ENCODE results near the gene PLCB4. TPM values are rescaled to one million over a fixed set of nuclear protein-coding genes. Genes with fewer than 3 reads are reported as not detected.
"Not testable (repeated sequence)": the region's sequence is repeated elsewhere in the genome, so short reads cannot be mapped to it uniquely, and the experiment has no call there.

The PLCB4 gene
- total RNA-seq, 1 donor from 2014 or later = not detected

DNA sequence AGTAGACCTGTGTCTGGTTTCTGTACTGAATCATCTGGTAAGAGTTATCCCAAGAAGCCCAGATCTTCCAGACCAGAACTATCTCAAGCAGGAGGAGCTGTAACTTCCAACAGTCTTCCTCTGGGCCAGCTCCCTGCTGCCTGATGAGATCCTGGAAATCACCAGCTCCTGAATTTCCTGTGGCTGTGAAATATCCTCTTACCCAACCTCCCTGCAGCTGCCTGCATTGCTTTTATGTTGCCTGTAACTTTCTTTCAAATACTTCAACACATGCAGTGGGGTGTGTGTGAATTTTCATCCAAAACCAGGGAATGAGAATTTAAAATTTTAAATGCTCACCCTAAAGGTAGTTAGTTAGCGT lies 285.0 kb downstream of the PLCB4 start:
- intact Hi-C loops (cut with micrococcal nuclease) = no loop called here

DNA sequence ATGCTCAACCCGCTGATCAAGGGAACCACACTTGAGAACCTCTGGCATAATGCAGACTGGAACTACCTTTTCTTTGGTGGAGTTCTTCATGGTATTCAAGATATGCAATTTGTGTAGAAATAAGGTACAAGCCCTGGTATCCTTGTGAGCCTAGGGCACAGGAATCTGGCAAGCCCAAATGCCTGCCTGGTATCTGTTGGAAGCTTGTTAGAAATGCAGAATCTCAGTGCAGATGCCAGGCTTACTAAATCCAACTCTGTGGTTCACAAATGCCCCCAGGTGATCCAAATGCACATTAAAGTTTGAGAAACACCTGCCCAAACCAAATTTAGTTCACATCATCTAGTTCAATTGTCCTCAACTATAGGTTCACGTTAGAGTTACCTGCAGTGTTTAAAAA lies 285.7 kb downstream of the PLCB4 start:
- intact Hi-C loops (cut with micrococcal nuclease) = no loop called here

DNA sequence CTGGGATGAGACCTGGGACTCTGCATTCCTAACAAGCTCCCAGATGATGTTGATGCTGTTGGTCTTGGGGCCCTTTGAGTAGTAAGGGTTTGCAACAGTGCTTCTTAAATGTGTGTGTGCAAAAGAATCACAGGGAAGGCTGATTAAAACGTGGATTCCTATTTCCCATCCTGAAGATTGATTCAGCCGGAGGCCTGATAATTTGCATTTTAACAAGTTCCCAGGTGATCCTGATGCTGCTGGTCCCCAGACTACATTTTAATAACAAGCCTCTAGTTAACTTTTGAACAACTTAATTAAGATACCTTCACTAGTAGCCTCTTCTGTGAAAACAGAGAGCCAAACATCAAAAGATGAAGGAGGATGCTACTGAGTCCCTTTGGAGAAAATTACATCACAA lies 289.1 kb downstream of the PLCB4 start:
- intact Hi-C loops (cut with micrococcal nuclease) = no loop called here

DNA sequence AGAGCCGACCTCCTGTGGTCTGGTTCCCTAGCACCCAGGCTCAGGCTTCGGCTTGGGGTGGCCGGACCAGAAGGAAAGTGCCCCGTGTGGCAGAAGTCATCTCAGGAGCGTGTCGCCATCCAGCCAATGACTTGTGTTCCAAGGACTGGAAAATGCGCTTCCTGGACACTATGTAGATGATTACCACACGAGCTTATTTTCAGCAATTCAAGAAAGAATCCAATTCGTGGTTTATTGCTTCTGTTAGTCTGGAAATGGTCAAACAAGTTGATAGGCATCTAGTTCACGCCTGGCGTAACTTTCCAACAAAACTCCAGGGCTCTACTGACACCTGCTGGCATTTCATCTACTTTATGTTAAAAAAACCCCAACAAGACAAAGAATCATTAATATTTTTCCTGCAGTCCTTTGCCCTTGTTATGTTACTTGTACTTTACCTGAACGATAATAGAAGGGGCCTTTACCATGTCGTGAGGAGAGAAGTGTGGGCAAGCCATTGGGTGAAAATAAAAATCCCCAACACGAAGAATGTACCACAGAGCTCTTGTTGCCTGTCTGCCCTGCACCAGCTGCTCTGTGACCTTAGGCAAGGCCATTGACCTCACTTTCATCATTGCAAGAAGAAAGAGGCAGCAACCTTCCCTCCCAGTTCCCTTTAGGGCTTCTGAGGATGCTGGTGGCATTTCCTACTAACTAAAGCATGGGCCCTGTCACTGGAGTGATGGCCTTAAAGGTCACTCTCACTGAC lies 290.8 kb downstream of the PLCB4 start:
- intact Hi-C loops (cut with micrococcal nuclease) = no loop called here

DNA sequence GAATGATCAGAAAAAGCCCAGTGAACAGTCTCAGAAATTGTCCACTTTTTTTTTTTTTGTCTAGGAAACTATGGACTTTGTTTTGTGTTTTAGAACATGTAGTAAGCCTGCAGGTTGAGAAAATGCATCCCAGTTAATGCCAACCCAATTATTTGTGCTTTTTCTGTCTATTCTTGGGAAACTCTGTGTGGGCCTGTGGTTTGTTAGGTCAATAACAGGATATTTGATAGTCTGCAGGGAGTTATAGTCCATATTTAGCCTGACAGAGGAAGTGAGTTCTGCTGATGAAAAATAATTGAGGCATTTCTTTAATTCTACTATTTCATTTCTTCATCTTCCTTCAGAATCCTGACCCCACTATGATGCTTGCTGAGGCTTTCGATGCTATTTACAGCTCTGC lies 291.5 kb downstream of the PLCB4 start:
- intact Hi-C loops (cut with micrococcal nuclease) = no loop called here

DNA sequence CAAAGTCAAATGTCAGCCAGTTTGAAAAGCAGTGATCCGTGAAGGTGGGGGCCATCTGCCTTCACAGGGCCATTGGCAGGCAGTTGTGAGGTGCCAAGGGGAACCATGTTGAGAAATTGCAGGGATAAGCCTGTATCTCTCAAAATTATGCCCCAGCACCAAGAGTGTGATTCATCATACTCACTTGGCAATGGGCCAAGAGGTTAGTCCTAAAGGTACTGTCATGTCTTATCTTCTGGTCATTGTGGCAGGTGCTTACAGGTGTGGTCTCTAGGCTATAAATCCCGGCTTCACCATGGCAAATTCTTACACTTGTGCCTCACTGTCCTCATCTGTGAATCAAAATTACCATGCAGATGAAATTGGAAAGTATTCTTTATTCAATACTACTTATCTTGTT lies 294.8 kb downstream of the PLCB4 start:
- intact Hi-C loops (cut with micrococcal nuclease) = no loop called here

DNA sequence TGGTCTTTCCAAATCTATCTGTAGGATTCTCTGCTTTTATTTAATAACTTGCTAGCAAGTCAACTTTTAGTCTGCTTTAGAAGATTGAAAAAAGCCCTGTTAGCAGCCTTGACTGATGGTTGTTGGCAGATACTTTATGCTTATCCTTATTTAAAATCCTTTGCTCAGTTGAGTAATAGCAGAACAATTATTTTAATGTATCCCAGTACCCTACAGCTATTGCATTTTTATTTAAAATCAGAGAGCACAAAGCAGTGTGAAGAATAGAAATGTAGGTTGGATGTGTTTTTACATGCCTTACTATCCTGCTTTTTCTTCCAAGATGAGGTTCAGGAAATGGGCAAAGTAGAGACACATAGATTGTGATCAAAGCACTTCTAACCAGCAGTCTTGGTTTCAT lies 298.4 kb downstream of the PLCB4 start:
- intact Hi-C loops (cut with micrococcal nuclease) = no loop called here

DNA sequence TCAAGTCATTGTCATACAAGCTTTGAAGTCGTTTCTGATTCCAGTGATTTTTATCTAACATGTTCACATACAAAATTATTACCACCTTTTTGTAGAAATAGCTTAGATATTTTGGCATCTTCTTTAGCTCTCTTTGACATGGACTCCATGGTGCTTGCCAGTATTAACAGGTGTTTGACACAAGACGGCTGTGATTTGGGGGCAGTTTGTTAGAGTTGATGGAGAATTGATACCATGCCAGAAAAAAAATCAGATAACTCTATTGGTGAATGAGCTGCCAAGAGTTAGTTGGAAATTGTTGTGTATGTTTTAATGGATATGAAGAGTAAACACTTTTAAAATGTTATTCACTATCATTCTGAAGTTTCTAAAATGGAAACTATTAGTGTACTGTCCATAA lies 298.9 kb downstream of the PLCB4 start:
- intact Hi-C loops (cut with micrococcal nuclease) = no loop called here

DNA sequence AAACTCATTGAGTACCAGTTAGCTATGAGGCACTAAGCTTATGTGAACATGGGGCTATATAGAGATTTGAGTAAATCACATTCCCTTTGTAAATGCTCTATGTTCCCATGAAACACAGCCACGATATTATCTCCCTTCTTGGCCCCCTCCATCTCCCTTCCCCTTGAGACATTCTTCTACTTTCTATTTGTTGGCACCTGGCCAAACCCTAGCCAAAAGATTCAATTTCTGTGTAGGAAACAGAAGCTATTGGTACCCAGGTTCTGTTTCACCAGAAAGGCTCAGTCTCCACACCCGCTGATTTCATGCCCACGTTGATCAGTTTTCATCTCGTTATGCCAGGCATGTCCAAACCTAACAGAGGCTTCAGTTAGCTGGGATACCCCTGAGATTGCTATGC lies 300.0 kb downstream of the PLCB4 start:
- intact Hi-C loops (cut with micrococcal nuclease) = no loop called here

DNA sequence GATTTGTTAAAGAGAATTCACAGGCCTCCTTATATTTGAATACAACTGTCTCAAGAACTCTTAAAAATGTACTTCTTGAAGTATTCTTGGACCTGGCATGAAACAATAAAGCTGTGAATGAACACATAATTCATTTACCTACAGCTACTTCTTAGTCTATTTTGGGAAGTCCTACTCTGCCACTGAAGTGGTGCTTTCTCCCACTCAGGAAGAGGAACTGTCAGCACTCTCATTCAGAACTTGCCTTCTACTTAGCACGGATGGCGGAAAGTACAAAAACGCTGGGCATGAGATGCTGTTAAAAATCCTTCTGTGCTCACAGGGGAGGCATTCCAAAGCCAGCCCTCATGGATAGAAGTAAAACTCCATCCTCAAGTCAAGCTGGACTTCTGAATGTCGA lies 300.7 kb downstream of the PLCB4 start:
- intact Hi-C loops (cut with micrococcal nuclease) = no loop called here

DNA sequence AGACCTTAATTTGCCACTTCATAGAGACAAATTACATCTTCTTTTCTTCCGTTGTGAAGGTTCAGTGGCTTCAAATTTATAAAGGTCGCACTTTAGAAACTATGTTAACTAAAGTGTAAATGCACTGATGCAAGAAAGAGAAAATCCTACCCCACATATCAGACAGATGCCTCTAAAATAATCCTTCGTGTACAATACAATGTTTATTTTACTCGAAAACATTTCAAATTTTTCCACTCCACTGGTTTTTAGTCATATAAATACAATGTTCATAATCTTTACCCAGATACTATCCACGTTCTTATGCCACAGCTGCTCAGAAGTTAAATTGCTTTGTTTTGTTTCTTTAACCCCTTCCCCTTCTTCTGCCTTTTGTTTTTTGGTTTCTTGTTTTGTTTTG lies 305.2 kb downstream of the PLCB4 start:
- intact Hi-C loops (cut with micrococcal nuclease) = no loop called here

DNA sequence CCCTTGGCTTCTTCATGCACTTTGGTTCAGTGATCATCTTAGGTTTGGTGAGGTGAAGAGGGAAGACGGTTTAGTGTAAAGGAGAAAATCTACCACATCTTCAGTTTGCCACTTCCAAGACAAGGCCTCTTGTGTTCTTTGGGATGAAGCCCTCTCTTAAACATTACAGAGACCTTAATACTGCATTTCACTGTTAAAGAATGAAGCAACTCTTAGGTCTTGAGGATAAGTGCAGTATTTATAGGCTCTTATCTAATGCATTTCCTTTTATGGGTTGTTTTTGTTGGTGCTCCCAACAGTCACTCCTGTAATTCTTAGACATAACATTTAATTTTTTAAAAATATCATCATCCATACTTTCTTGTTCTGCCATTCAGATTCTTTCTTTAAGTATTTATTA lies 305.6 kb downstream of the PLCB4 start:
- intact Hi-C loops (cut with micrococcal nuclease) = no loop called here

DNA sequence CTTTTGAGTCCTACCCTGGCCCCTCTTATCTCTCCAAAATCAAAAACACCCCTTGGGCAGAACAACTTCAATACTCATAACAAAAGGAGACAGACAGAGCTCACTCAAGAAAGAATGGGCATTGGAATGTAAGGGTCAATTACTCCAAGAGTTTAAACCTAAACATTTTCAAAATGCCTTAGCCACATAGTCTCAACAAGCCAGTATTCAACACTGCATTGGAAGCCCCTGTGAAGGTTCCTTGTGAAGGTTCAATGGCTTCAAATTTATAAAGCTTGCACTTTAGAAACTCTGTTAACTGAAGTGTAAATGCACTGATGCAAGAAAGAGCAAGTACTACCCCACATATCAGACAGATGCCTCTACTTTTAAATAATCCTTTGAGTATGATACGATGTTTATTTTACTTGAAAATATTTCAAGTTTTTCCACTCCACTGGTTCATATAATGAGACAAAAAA lies 306.4 kb downstream of the PLCB4 start:
- intact Hi-C loops (cut with micrococcal nuclease) = no loop called here

DNA sequence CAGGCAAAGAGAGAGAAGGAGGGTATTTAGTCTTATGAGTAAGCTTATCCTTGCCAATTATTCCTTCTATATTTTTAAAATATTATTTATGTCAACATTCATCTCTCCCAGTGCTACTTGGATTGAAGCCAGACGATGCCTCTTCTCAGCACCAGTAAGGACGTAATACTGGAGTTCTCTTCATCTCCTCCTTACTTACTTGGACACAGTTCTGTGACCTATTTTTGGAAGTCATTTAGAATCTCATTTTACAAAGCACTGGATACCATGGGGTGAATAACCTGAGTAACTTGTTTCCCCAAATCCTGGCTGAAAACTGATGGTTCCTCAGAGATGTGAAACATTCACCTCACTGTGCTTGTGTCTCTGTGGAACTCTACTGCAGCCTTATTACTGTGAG lies 308.1 kb downstream of the PLCB4 start:
- intact Hi-C loops (cut with micrococcal nuclease) = no loop called here

DNA sequence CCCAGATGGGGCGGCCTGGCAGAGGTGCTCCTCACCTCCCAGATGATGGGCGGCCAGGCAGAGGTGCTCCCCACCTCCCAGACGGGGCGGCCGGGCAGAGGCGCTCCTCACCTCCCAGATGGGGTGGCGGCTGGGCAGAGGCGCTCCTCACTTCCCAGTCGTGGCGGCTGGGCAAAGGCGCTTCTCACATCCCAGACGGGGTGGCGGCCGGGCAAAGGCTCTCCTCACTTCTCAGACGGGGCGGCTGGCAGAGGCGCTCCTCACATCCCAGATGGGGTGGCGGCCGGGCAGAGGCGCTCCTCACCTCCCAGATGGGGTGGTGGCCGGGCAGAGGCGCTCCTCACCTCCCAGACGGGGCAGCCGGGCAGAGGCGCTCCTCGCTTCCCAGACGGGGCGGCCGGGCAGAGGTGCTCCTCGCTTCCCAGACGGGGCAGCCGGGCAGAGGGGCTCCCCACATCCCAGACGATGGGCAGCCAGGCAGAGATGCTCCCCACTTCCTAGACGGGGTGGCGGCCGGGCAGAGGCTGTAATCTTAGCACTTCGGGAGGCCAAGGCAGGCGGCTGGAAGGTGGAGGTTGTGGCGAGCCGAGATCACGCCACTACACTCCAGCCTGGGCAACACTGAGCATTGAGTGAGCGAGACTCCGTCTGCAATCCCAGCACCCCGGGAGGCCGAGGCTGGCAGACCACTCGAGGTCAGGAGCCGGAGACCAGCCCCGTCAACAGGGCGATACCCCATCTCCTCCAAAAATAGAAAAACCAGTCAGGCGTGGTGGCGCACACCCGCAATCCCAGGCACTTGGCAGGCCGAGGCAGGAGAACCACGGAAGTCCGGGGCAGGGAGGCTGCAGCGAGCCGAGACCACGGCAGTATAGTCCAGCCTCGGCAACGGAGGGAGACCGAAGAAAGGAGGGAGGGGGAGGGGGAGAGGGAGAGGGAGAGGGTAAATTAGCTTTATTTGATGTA lies 316.7 kb downstream of the PLCB4 start:
- intact Hi-C loops (cut with micrococcal nuclease) = not testable (repeated sequence)

DNA sequence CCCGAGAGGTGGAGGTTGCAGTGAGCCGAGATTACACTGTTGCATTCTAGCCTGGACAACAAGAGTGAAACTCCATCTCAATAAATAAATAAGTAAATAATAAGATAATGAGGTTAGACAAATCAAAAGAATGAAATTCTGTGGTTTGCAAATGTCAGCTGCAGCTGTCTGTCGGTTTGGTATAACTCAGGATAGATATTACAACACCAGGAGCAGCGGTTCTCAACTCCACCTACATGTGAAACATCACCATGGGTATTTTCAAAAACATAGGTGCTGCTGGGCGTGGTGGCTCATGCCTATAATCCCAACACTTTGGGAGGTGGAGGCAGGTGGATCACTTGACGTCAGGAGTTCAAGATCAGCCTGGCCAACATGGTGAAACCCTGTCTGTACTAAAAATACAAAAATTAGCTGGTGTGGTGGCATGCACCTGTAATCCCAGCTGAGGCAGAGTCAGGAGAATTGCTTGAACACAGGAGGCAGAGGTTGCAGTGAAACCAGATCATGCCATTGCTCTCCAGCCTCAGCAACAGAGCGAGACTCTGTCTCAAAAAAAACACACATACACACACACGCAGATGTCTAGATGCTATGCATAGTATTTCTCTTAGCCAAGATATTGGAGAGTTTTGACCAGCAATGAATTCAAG lies 319.4 kb downstream of the PLCB4 start:
- intact Hi-C loops (cut with micrococcal nuclease) = no loop called here

DNA sequence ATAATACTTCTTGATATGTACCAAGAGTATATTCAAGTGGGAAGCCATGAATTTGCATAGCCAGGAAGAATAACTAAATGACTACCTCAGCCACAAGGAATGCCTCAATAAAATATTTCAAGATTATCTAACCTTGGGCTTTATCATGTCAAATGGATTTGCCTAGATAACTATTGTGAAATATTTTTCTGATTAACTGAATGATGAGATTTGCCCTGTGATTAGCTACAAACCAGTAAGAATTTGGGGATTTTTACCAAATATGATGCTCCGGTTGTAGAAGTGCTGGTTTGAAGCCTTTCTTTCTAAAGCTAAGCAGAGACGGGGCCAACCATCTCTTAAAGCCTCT lies 319.9 kb downstream of the PLCB4 start:
- intact Hi-C loops (cut with micrococcal nuclease) = no loop called here

DNA sequence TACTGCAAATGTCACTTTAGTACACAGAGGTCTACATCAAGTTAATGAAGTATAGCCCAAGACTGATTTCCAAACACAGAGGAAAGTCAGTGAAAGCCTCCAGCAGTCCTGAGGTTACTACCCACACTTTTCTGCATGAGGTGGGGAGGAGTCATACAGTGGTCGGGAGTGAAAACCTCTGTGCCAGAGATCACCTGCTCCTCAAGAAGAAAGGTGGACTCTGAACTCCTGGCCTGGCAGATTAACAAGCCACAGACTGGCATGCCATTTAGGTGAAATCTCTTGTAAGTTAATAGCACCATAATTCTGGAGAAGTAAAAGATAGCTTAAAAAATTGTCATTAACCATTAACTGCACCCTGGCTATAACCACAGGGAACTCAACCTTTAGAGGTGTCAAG lies 320.5 kb downstream of the PLCB4 start:
- intact Hi-C loops (cut with micrococcal nuclease) = no loop called here

DNA sequence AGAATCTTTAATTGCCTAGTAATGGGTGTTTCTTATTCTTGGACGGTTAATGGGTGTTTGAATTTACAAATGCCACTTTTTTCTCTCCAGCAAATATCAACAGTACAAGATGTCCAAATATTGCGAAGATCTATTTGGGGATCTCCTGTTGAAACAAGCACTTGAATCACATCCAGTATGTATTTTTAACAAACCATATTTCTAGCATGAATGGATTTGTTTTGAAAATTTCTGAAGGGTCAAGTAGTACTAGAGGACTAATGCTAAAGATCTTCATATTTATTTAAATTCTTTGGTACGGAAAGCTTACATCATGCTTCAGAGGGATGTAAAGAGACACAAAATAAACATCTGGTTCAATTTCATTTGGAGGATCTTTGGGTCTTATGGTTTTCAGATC lies 321.6 kb downstream of the PLCB4 start:
- intact Hi-C loops (cut with micrococcal nuclease) = no loop called here

DNA sequence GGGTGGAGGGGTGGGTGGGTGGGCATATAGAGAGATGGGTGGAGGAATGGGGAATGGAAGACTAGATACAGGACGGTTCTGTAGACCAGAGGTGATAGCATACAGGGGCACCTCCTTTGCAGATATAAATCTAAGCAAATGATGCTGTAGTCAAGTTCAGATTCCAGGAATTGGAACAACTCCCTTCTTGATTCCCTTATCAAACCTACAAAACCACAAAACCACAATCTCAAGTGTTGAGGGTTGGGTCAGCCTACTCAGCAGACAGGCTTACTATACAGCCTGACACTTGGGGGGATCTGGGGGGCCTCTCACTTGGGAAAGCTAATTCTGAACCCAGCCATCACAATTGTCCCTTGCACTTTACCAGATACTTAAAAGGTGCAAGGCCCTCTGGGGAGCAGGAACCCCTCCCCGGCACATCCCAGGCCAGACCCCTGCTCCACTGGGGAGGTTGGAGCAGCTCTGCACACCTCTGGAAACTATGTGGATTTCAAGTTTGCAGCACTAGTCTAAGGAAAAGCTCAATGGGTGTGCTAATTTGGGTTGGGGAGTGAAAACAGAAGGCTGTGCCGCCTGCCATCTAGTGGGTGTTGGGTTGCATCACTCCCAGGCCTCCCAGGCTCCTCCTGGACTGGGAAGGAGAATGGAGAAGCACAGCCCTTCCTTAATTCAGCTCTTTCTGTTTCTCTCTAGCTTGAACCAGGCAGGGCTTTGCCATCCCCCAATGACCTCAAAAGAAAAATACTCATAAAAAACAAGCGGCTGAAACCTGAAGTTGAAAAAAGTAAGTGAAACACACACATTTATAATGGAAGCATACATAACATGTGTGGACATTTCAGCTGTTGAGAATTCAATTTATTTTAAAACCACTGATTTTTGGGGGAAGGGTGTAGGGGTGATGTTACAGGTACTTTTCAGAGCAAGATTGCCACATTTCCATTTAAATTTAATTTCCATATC lies 324.3 kb downstream of the PLCB4 start:
- intact Hi-C loops (cut with micrococcal nuclease) = no loop called here

DNA sequence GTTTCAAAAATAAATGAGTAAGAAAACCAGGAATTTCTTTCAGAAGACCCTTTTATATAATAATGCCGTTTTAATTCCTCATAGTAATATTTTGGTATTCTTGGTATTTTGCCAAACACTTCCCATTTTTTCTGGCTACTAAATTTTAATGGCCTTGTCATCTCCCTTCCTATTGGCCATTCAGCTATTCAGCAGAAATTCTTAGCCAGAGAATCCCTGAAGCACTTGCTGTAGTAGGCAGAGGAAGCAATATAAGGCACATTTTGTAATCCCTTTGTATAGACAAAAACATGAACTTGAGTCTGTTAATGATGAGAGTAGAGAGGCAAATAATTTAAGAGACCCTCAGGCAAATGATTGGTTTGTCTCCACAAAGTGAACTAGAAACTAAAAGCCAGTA lies 327.1 kb downstream of the PLCB4 start:
- intact Hi-C loops (cut with micrococcal nuclease) = no loop called here

All from T-helper 2 cell treated with Interferon-gamma antibody and Interleukin-4, amounts not matched to agents 100 ng/mL and 5 ng/mL, for 36 hours (primary cell).